Uterus (tissue), 2 donors: Measurements from ENCODE around the gene ADGRL3.

Source experiments
- CTCF ChIP-seq, 4 experiments: fragments of 200-600 bp in 2 of 4; fragments of 450-650 bp in 2 of 4; sonication (generic) in 2 of 4; IDR thresholded peaks; one replicate each; pipeline ENCODE4 v1.5.1; 2016 to 2019; ENCODE audit warnings: antibody characterized with exemption in 4 of 4, mild to moderate bottlenecking in 2 of 4, moderate library complexity in 1 of 4
- POLR2A ChIP-seq, 2 donors: fragments of 450-650 bp; IDR thresholded peaks; one replicate each; pipeline ENCODE4 v1.6.1; 2016; ENCODE audit warnings: antibody characterized with exemption in 2 of 2, mild to moderate bottlenecking in 1 of 2, moderate library complexity in 1 of 2

GRCh38 chr4:61231421-61231820 is 31.3 kb downstream of the ADGRL3 start:
- no peak for TF ChIP-seq CTCF (IDR thresholded peaks at IDR 0.05)
- TF ChIP-seq POLR2A (IDR thresholded peaks at IDR 0.05) = no peak
